GM19240 (cell line): ENCODE results near the gene TMEM125.

Experiments
- DNase-seq: peaks from one replicate; pipeline ENCODE4 v3.0.0; 2011; ENCODE audit warnings: low spot score; ENCODE audit not compliant: insufficient read length

TMEM125 gene

DNA sequence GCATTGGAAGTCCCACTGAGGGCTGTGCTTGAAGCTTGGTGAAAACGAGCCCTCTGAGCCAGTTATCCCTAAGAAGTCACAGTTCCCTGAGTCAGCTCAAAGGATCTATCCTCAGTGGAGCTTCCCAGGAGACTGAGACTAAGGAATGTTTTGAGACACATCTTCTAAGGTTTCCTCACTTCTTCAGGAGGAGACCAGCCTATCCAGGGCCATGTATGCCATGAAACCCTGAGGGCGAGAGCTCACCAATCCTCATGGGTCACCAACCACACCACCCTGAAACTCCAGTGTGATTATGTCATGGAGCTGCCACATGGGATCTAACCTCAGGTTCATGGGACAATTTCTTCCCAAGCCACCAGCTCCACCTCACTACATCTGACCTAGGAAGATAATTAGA, 23.4 kb downstream of the TMEM125 start:
- DNase-seq, result no peak

DNA sequence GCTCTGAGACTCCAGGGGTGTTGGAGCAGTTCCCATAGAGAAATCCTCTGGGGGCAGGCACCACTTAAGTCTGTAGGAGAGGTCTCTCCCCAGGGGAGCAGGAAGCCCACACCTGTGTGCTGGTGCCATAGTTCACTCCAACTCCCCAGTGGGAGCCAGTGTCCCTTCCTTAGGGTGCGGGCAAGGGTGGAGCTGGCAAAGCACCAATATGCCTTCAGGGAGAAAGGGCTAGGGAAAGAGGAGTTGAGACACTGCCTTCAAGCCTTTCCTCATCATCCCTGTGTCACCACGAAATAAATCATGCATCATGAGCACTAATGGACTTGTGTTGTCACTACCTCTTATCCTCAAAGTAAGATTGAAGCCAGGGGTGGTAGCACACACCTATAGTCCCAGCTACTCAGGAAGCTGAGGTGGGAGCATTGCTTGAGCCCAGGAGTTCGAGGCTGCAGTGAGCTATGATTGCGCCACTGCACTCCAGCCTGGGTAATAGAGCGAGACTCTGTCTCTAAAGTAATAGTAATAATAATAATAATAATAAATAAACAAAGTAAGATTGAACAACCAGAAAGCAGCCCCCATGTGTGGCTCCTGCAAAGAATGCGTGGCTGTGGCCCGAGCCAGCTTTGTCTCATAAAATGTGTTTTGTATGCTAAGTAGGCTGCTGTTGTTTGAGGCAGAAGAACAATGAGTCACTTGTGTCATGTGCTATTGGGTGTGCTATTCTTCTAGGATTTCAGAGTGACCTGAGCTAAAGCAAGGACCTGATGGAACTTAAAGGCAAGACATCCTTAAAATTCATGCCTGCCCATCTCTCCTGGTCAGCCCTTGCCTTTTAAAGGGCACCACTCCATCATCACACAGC, 24.3 kb downstream of the TMEM125 start:
- DNase-seq, result no peak

DNA sequence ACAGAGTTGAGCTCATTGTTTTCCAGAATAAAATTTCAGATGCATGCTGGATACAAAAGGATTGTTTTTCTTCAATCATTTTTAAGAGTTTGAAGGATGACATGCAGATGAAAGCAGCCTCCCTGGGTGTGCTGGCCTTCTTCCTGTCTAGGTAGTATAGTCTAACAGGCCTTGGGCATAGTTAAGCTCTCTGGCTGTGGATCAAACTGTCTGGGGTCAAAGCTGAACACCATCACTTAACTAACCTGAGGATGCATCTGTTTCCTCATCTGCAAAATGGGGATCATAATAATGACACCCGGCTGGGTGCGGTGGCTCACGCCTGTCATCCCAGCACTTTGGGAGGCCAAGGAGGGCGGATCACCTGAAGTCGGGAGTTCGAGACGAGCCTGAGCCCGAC, 25.0 kb downstream of the TMEM125 start:
- no peak for DNase-seq

DNA sequence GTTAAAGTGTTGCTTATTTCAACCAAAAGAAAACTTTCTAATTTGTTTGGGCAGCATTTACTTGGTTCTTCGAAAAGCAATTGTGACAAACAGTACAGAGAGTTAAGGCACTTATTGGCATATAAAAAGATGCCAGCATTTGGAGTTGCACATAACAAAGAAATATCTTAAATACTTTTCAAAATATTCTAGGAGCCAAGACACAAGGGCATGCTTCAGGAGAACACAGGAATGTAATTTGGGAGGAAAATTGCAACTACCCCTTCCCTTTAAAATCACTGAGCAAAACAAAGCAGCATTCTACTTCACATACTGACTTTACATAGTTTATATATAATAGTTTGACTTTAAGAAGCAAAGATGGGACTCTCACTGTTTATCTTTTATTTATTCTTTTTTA, 26.4 kb downstream of the TMEM125 start:
- no peak for DNase-seq

DNA sequence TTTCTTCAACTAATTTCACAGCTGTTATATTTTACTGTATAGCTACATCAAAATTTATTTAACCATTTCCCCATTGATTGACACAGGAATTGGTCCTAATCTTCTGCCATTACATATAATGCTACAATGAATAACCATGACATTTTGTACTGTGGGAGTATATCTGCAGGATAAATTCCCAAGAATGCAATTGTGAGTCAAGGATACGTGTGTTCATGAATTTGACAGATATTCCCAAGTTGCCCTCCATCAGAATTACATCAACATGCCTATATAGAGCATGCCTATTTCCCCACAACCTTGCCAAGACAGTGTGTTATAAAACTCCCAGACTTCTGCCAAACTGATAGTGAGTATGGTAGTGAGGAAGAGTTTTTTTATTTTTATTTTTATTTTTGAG, 28.3 kb downstream of the TMEM125 start:
- DNase-seq, result no peak

DNA sequence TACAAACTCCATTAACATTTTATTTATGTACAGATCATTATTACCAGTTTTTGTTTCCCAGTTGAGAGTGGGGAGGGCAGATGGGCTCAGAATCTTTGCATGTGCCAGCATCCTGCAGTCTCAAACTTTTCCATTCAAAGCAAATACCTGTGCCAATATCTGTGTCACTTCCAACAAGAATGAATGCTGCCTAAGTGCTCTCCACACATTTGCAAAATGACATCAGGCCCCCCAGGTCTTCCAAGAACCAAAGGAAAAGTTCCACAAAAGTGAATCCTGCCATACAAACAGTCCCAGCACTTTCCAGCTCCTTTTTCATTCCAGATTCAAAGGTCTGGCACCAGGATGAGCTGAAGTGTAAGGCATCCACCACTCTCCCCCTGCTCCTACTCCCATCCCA, 29.3 kb downstream of the TMEM125 start:
- DNase-seq, result no peak

DNA sequence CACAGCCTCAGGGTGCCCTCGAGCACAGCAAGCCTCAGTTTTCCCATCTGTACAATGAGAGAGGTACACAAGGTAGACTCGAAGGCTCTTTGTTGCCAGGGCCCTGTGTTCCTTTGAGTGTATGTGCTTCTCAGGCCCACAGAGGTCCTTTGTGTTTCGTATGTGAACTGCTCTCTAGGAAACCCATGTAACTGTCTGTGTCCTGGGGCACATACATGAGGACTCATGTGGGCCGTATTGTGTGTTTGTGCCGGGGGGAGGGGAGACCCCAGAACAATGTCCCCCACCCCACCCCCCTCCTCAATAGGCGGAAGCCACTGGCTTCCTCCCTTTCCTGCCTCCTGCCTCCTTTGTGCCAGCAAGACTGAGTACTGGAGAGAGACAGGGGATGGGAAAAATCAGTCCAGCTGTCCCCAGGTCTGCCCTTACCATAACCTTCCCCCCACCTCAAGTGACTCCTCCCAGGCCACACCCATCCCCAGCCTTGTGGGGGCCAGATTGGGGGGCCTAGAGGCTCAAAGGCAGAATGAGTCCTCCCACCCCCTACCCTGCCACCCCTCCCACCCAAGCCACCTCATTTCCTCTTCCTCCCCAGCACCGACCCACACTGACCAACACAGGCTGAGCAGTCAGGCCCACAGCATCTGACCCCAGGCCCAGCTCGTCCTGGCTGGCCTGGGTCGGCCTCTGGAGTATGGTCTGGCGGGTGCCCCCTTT, 30.8 kb downstream of the TMEM125 start, which contains the start of gene TIE1:
Gene TIE1 (plus strand): TSS at position 605 of the 717 bp plus-strand sequence. CDS start 90 bp downstream, at position 695.
- no peak for DNase-seq

DNA sequence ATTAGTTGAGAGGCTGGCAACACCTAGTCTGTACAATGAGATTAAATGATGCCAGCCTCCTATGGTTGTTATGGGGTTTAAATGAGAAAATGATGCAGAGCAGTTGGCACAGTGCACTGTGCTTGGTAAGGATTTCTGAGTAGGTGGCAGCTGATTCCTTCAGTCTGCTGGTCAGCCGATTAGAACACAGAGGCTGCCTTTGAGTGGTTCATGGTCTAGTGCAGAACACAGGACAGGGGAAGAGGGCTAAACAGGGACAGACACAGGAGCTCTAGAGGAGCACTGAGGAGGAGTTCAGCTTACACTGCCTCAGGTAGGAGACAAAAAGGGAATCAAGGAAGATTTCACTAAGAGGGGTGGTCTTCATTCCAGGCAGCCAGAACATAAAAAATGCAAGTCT, 32.4 kb downstream of the TMEM125 start:
- DNase-seq, result no peak

DNA sequence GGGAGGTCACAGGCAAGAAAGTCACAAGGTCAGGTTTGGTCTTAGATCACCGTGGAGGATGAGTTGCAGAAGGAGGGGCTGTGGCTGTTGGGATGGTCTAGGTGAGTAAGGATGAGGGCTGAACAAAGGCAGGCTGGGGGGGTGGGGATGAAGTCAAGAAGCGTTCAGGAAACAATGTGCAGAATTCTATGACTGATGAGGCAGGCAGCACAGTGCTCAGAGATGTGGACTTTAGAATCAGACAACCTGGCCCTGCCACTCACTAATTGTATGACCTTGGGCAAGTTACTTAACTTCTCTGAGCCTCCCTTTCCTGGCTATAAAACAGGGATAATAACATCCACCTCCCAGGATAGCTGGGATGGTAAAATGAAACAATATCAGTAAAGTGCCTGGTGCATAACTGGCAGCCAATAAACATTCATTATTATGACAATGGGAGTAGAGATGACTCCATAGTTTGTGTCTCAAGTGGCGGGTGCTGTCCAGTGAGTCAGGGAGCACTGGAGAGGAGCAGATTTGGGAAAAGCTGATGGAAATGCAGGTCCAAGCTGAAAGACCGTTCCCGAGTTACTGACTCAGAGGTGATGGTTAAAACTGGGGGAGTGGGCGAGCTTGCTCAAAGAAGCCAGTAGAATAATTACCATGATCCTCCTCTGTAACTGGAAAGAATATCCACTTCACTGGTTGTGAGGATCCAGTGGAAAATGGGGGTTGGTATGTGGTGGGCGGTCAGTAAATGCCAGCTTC, 33.1 kb downstream of the TMEM125 start:
- DNase-seq, result no peak

DNA sequence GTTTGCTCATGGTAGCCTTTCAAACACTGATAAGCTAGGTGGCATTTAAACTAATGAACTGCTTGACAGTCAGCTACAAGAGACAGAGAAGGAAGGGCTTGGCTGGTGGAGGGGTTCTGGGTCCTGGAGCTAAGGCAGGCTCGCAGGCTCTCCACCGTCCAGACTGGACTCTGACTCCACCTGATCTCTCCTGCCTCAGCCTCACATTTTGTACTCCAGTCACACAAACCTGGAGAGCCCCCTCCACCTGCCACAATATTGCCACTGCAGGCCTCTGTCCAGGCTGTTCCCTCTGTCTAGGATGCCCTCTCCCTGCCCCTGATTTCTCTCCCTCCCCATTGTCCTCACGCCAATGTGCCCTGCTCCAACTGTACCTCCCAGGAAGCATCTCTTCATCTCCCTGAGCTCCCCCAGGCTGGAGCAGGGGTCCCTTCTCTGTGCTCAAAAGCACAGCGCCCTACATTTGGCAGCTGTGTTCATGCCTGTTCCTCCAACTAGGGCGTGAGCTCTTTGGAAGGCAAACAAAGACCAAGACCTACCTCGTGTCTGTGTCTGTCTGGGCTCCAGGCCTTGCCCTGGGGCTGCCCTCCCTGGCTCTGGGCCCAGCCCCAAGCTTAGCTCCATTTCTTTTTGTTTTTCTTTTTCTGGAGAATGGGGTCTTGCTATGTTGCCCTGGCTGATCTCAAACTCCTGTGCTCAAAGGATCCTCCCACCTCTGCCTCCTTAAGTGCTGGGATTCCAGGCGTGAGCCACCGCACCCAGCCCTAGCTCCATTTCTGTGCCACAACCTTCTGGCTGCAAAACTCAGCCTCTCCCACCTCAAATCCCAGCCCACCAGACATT, 33.9 kb downstream of the TMEM125 start:
- DNase-seq, result no peak

DNA sequence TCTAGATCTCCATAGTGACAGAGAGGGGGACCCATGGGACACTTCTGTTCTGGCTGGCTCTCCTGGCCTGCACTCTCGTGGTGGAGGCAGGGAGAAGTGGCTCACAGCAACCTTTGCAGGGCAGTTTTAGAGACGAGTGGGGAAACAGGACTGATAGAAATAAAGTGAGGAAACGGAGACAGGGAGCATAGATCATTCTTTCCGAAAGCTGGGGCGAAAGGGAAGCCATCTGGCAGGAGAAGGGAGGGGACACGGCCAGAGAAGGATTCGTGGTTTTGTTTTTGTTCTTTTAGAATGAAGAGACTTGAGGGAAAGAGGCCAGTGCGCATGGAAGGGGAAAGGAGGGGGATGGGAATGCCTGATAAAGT, 34.5 kb downstream of the TMEM125 start:
- no peak for DNase-seq

DNA sequence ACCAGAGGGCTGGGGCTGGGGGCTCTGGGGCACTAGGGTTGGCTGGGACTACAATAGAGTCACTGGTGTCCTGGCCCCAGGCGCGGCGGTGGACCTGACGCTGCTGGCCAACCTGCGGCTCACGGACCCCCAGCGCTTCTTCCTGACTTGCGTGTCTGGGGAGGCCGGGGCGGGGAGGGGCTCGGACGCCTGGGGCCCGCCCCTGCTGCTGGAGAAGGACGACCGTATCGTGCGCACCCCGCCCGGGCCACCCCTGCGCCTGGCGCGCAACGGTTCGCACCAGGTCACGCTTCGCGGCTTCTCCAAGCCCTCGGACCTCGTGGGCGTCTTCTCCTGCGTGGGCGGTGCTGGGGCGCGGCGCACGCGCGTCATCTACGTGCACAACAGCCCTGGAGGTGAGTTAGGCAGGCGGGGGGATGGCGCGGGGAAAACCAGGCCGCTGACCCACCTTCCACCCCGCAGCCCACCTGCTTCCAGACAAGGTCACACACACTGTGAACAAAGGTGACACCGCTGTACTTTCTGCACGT, 35.1 kb downstream of the TMEM125 start:
- DNase-seq, result no peak

DNA sequence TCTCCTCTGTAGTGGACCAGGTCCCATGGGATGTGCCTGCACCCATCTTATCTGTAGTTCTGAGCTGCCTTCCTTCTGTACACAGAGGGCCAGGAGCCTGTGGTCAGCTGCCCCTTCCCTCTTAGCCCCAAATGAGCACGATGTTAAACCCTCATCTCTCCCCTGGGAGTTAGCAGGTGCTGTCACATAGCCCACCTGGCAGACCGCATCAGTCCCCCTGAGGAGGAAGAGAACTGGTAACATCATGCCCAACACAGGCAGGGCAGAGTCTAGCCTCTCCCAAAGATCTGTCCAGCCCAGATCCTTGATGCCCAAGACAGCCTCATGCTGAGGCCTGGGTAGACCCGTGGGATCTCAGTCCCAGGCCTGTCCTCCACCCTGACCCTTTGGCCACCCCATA, 35.7 kb downstream of the TMEM125 start:
- DNase-seq, result no peak

DNA sequence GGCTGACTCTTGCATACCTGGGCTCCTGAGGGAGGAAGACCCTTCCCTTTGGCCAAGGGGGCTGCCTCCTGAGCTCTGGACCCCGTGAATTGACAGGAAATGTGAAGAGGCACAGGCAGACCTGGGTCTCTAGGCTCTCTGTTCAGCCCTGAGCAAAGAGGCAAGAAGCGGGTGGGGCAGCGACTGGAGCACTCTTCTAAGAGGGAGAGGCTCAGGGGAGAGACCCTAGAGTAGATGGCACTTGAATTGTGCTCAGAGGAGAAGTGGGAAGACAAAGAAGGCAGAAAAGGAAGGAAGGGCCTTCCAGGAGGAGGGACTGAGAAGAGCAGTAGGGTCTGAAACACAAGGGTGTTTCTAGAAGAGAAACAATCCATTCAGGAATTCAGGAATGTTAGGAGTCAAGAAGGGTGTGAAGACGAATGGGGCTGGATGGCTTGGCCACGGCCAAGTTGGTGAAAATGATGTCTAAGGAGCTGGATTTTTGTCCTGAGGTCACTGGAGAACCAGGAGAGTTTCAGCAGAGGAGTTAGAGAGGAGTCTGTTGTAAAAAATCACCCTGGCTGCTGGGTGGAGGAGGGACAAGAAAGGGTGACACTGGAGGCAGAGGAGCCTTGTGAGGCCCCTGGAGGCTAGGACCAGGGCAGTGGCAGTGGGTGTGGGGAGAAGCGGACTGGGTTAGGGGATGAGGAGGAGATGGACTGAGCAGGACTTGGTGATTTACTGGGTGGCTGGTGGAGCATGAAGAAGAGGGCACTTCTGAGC, 36.3 kb downstream of the TMEM125 start:
- DNase-seq, result no peak

DNA sequence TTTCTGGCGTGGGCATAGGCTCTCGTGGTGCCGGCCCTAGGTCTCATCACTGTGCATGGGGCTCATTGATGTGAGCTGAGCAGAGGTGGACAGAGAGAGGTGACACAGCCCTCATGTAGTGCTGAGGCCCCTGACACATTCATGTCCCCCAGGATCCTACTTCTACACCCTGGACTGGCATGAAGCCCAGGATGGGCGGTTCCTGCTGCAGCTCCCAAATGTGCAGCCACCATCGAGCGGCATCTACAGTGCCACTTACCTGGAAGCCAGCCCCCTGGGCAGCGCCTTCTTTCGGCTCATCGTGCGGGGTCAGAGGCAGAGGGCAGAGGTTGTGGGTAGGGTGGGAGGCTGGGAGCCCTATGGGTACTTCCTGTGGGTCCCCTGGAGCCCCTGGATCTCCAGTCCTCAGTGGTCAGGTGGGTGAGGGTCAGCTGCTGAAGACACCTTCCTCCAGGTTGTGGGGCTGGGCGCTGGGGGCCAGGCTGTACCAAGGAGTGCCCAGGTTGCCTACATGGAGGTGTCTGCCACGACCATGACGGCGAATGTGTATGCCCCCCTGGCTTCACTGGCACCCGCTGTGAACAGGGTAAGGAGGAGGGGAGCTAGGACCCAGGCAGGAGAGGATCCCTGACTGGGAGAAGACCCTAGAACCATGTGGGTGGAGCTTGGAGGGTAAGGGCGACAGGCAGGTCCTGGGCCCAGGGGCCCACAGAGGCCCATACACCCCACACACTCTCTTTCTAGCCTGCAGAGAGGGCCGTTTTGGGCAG, 37.1 kb downstream of the TMEM125 start:
- DNase-seq, result no peak

DNA sequence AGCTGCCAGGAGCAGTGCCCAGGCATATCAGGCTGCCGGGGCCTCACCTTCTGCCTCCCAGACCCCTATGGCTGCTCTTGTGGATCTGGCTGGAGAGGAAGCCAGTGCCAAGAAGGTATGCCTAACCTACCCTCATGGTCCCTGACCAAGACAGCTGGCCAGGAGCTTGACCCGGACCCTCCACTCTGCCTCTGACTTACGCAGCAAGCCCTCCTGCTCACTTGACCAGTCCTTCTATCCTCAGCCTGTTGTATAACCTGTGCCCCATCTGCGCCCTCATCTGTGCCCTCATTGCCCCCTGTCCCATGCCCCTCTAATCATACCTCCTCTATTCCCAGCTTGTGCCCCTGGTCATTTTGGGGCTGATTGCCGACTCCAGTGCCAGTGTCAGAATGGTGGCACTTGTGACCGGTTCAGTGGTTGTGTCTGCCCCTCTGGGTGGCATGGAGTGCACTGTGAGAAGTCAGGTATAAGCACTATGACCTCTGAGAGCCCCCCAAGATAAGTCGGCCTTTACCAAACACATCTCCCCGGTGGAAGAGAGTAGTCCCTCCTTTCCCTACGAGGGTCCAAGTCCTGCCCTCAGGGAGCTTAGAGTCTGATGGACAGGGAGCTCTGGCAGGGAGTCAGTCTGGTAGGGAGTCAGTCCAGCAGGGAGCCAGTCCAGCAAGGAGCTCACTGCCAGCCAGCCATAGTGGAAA, 37.8 kb downstream of the TMEM125 start:
- DNase-seq, result no peak

DNA sequence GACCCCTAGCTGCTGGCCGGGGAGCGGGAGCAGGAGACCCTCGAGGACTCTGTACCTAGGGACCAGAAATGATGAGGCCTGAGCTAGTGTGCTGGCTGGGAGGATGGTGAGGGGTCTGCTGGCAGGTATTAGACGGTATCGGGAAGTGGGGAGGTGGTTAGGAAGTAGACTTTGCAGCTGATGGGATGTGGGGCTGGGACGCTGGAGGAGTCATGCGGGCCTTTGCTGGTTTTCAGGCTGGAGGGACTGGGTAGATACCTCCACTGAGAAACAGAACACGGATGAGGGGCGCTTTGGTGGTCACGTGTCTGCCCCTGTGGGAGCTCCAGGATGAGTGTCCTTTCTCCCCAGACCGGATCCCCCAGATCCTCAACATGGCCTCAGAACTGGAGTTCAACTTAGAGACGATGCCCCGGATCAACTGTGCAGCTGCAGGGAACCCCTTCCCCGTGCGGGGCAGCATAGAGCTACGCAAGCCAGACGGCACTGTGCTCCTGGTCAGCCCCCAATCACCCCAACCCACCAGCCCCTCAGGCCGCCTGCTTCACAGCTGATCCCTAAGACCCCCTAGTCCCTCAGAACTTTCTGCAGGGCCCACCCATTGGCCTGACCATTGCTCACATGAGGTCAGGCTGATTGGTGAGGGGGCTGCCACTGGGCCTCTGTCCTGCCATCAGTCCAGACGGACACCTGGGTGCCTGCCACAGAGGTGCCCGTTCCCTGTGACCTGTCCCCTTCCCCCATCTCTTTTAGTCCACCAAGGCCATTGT, 39.0 kb downstream of the TMEM125 start:
- DNase-seq, result no peak

DNA sequence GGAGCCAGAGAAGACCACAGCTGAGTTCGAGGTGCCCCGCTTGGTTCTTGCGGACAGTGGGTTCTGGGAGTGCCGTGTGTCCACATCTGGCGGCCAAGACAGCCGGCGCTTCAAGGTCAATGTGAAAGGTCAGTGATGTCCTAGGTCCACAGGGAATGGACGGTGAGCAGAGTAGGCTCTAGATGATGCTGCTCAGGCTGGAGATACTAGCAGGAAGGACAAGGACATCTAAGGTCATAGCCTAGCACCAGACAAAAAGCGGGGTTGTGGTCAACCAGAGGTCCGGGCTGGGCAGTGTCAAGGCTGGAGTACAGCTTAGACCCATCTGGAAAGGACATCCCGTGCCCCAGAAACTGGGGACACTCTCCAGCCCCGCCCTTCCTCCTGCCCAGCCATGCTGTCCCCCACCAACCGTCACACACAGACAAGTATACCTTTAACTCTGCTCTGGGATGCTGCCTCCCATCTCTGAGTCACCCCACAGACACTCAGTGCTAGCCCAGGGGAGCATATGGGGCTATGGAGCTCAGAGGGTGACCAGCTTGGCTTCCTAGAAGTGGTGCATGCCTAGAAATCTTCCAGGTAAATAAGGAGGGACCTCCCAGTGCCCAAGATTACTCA, 39.7 kb downstream of the TMEM125 start:
- no peak for DNase-seq
